ENCODE measurements around the gene DBP. TPM values are rescaled to one million over a fixed set of nuclear protein-coding genes. Genes with fewer than 3 reads are reported as not detected.

The DBP gene
- total and polyA plus RNA-seq, 2 of the 13 experiments (the other 11 are each of a cell fraction or from before 2014, with no cell fraction given), result 1.7 to 5.8 TPM

- TF ChIP-seq TCF12 (IDR thresholded peaks at IDR 0.05), result no peak
- TF ChIP-seq TCF12 (CRISPR knock-in tag; IDR thresholded peaks at IDR 0.05), result no peak
- TF ChIP-seq CSRNP1 (CRISPR knock-in tag; IDR thresholded peaks at IDR 0.05), result peak; percentile 40; the same call in 1 of the 2 replicates
- TF ChIP-seq ZNF205 (CRISPR knock-in tag; IDR thresholded peaks at IDR 0.05), result no peak
- TF ChIP-seq PATZ1 (CRISPR knock-in tag; IDR thresholded peaks at IDR 0.05), result peak; percentile 28; the same call in 1 of the 2 replicates
- no peak; the same call in 1 of the 2 replicates for TF ChIP-seq GMEB1 (CRISPR knock-in tag; IDR thresholded peaks at IDR 0.05; ENCODE audit: borderline replicate concordance)
- TF ChIP-seq ZNF280B (CRISPR knock-in tag; IDR thresholded peaks at IDR 0.05; ENCODE audit: borderline replicate concordance), result 0 out of 2 replicates have a peak, but pooled peaks have one; percentile 14
- no peak for TF ChIP-seq SOX13 (IDR thresholded peaks at IDR 0.05)
- peak in 1 of 2 experiments; percentile 80; a peak in 2 of 4 replicates for TF ChIP-seq SOX13 (CRISPR knock-in tag; conservative IDR thresholded peaks at IDR 0.05 in 1 of 2, IDR thresholded peaks at IDR 0.05 in 1 of 2)
- TF ChIP-seq ZNF30 (CRISPR knock-in tag; IDR thresholded peaks at IDR 0.05), result 0 out of 2 replicates have a peak, but pooled peaks have one; percentile 49
- TF ChIP-seq HNF4A (CRISPR knock-in tag; IDR thresholded peaks at IDR 0.05), result peak; percentile 83
- peak; percentile 26; the same call in 1 of the 2 replicates for TF ChIP-seq THAP11 (CRISPR knock-in tag; IDR thresholded peaks at IDR 0.05)
- TF ChIP-seq SIX1 (CRISPR knock-in tag; IDR thresholded peaks at IDR 0.05; ENCODE audit: borderline replicate concordance), result peak; percentile 70
- 0 out of 2 replicates have a peak, but pooled peaks have one; percentile 26 for TF ChIP-seq ZSCAN31 (CRISPR knock-in tag; IDR thresholded peaks at IDR 0.05; ENCODE audit: low read depth)
- TF ChIP-seq PAXIP1 (CRISPR knock-in tag; conservative IDR thresholded peaks at IDR 0.05), result peak; percentile 53
- TF ChIP-seq BRD4 (CRISPR knock-in tag; IDR thresholded peaks at IDR 0.05), result no peak
- TF ChIP-seq ARHGAP35 (CRISPR knock-in tag; IDR thresholded peaks at IDR 0.05; ENCODE audit: borderline replicate concordance), result no peak
- peak; percentile 84 for TF ChIP-seq ZFY (CRISPR knock-in tag; IDR thresholded peaks at IDR 0.05)
- peak; percentile 30; the same call in 1 of the 2 replicates for TF ChIP-seq NFYB (CRISPR knock-in tag; IDR thresholded peaks at IDR 0.05)
Observed at GRCh38 chr19:48627201-48627864, 9.8 kb downstream of the DBP start (continued).

Measured in HepG2 (cell line).